SU-DHL-6 (cell line): ENCODE measurements around the gene SCYGR4.

ENCODE experiments used
- H2AFZ ChIP-seq: fragments of 200-600 bp; sonication (generic); 2 replicates; pipeline ENCODE4 v1.6.1; 2014; ENCODE audit warnings: low read depth, mild to moderate bottlenecking, moderate library complexity, mixed read lengths, antibody characterized with exemption, low read length; ENCODE audit not compliant: severe bottlenecking
- H3F3A ChIP-seq: fragments of 200-600 bp; shearing (Covaris generic); 2 replicates; pipeline ENCODE4 v1.6.0; 2016; ENCODE audit warnings: antibody characterized with exemption, mild to moderate bottlenecking; ENCODE audit not compliant: insufficient read depth
- H3K27ac ChIP-seq: fragments of 200-600 bp; sonication (generic); 2 replicates; pipeline ENCODE4 v1.5.1; 2016; ENCODE audit warnings: low read depth, mild to moderate bottlenecking, low read length, moderate library complexity, mixed read lengths
- H3K27me3 ChIP-seq: fragments of 200-600 bp; sonication (generic), shearing (Covaris generic); 2 replicates; pipeline ENCODE4 v1.6.0; 2014; ENCODE audit warnings: mild to moderate bottlenecking, low read length
- H3K36me3 ChIP-seq: fragments of 200-600 bp; sonication (generic); 2 replicates; pipeline ENCODE4 v1.6.1; 2014; ENCODE audit warnings: mild to moderate bottlenecking, low read length, mixed read lengths
- H3K4me2 ChIP-seq: fragments of 300-600, 200-600 bp; shearing (Covaris generic), sonication (generic); 2 replicates; pipeline ENCODE4 v1.6.0; 2014; ENCODE audit warnings: low read length, low read depth, mild to moderate bottlenecking; ENCODE audit not compliant: poor library complexity, severe bottlenecking
- H3K4me3 ChIP-seq: fragments of 200-600 bp; sonication (generic); 2 replicates; pipeline ENCODE4 v1.5.1; 2014; ENCODE audit warnings: antibody characterized with exemption, low read length, mild to moderate bottlenecking, mixed read lengths; ENCODE audit not compliant: insufficient read depth, poor library complexity, severe bottlenecking
- H3K79me2 ChIP-seq: fragments of 200-600 bp; sonication (generic); 2 replicates; pipeline ENCODE4 v1.6.1; 2014; ENCODE audit warnings: mild to moderate bottlenecking, low read length, moderate library complexity; ENCODE audit not compliant: insufficient read depth
- H3K9ac ChIP-seq: fragments of 200-600 bp; sonication (generic); 2 replicates; pipeline ENCODE4 v1.7.0; 2014; ENCODE audit warnings: mild to moderate bottlenecking, low read length
- H3K9me2 ChIP-seq: fragments of 200-600 bp; sonication (generic); replicated peaks from 2 replicates; pipeline ENCODE4 v1.6.1; 2014; ENCODE audit warnings: low read length; ENCODE audit not compliant: insufficient read depth
- H3K9me3 ChIP-seq: fragments of 200-600 bp; sonication (generic); 2 replicates; pipeline ENCODE4 v1.6.1; 2014; ENCODE audit warnings: low read length, mixed read lengths; ENCODE audit not compliant: insufficient read depth
- H4K20me1 ChIP-seq: fragments of 200-600 bp; sonication (generic); 2 replicates; pipeline ENCODE4 v1.6.1; 2014; ENCODE audit warnings: low read depth, mild to moderate bottlenecking, antibody characterized with exemption, low read length, moderate library complexity, mixed read lengths
- CTCF ChIP-seq: fragments of 200-600 bp; sonication (generic); IDR thresholded peaks from one replicate; pipeline ENCODE4 v1.5.1; 2017; ENCODE audit warnings: antibody characterized with exemption, mild to moderate bottlenecking, low read length, moderate library complexity; ENCODE audit not compliant: insufficient read depth, poor library complexity, severe bottlenecking
- EZH2phosphoT487 ChIP-seq: fragments of 200-600 bp; sonication (generic), shearing (Covaris generic); conservative IDR thresholded peaks from 2 replicates; pipeline ENCODE4 v1.6.1; 2018; ENCODE audit warnings: mild to moderate bottlenecking, antibody characterized with exemption, low read length, moderate library complexity, mixed read lengths

SCYGR4 gene

GRCh38 chr2:227613272-227613660 is 4.0 kb upstream of the SCYGR4 start:
- H3K27me3 ChIP-seq, result no peaks in the 10 kb centered on the region
- H2AFZ ChIP-seq, result no peak overlapping the region
- no peak overlapping the region for H3K9ac ChIP-seq
- H4K20me1 ChIP-seq, result no peaks in the 10 kb centered on the region
- no peak overlapping the region for H3K27ac ChIP-seq
- H3K4me2 ChIP-seq, result no peak overlapping the region
- no peaks in the 10 kb centered on the region for H3K36me3 ChIP-seq
- H3K9me2 ChIP-seq, result no peaks in the 10 kb centered on the region
- H3K4me3 ChIP-seq, result no peak overlapping the region
- TF ChIP-seq CTCF (no peak), EZH2phosphoT487 (no peak)
- no peaks in the 10 kb centered on the region for H3K79me2 ChIP-seq
- no peaks in the 10 kb centered on the region for H3K9me3 ChIP-seq
- H3F3A ChIP-seq, result no peaks in the 10 kb centered on the region

- no peak overlapping the region for H3K9ac ChIP-seq
- no peak overlapping the region for H3K4me3 ChIP-seq
- H3K27me3 ChIP-seq, result no peaks in the 10 kb centered on the region
- H3K9me3 ChIP-seq, result no peaks in the 10 kb centered on the region
- no peaks in the 10 kb centered on the region for H4K20me1 ChIP-seq
- TF ChIP-seq CTCF (no peak), EZH2phosphoT487 (no peak)
- no peak overlapping the region for H3K27ac ChIP-seq
- H3K36me3 ChIP-seq, result no peaks in the 10 kb centered on the region
- no peaks in the 10 kb centered on the region for H3K79me2 ChIP-seq
- H3F3A ChIP-seq, result no peaks in the 10 kb centered on the region
- no peak overlapping the region for H3K4me2 ChIP-seq
- no peak overlapping the region for H2AFZ ChIP-seq
- H3K9me2 ChIP-seq, result no peaks in the 10 kb centered on the region
Measured at GRCh38 chr2:227614246-227614645, 3.1 kb upstream of the SCYGR4 start.

- no peak within 1 kb of the TSS for H3K27ac ChIP-seq
Measured at GRCh38 chr2:227614740-227615139, 2.6 kb upstream of the SCYGR4 start, which contains the start of gene SCYGR3. Gene SCYGR3 (minus strand): TSS chr2:227614840. CDS start chr2:227614840, 0 bp downstream.

More at GRCh38 chr2:227614740-227615139, 2.6 kb upstream of the SCYGR4 start, which contains the start of gene SCYGR3:
- Histone ChIP-seq H2AFZ (no peak within 1 kb of the TSS), H3K36me3 (no peaks in the 10 kb centered on the region), H3F3A (no peaks in the 10 kb centered on the region), H3K4me3 (no peak within 1 kb of the TSS), H3K9me3 (no peaks in the 10 kb centered on the region), H3K9me2 (no peaks in the 10 kb centered on the region), H3K79me2 (no peaks in the 10 kb centered on the region), H4K20me1 (no peaks in the 10 kb centered on the region), H3K4me2 (no peak within 1 kb of the TSS), H3K27me3 (no peaks in the 10 kb centered on the region), H3K9ac (no peak within 1 kb of the TSS)
- TF ChIP-seq EZH2phosphoT487 (no peak), CTCF (no peak)
